ENCODE results near the gene GRK5. TPM values are rescaled to one million over a fixed set of nuclear protein-coding genes. Genes with fewer than 3 reads are reported as not detected.

Gene GRK5
- total RNA-seq, 1 experiment from 2014 or later = 4.8 TPM

DNA sequence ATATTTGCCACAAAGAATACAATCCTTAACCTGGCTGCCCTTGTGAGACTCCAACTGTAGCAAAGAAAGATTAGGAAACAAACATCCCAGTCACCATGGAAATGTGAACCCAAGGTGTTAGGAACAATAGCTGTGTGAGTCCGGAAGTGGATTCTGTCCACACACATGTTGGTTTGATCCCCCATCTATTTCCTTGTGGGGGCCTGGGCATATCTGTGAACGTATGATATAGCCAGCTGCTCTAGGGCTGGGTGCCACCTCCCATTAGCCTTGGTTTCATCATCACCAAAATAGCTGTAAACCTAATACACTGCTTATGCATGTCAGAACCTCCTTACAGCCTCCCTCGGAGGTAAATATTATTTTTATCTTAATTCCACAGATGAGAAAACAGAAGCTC, 26.4 kb downstream of the GRK5 start:
- H3K4me2 ChIP-seq = no peak overlapping the region
- CTCF ChIA-PET = interaction anchor here (0.9 kb wide), 1 partner anchor 24 kb away, joined by 3 read pairs; no protein-coding TSS in a partner anchor
- POLR2A ChIA-PET (ENCODE audit: unreplicated experiment) = no interaction called here
- peaks cover 7% of the 10 kb centered on the region; the same call in 1 of the 2 replicates for H3K4me1 ChIP-seq (replicated peaks; ENCODE audit: insufficient read depth)
- H3K9me2 ChIP-seq (ENCODE audit: insufficient read depth) = no peaks in the 10 kb centered on the region
- H3F3A ChIP-seq (ENCODE audit: insufficient read depth, low read depth) = no peaks in the 10 kb centered on the region
- BruUV-seq (replicated peaks) = no TSS peak
- no peak overlapping the region for H3K27ac ChIP-seq
- no peak overlapping the region for H2AFZ ChIP-seq
- no peak overlapping the region for H3K4me3 ChIP-seq
- DNase-seq = no peak
- intact Hi-C loops (cut with micrococcal nuclease; ENCODE audit: unreplicated experiment) = no loop called here
- no peaks in the 10 kb centered on the region for H3K36me3 ChIP-seq (ENCODE audit: low read depth)
- H3K9me3 ChIP-seq (ENCODE audit: insufficient read depth, low read depth) = no peaks in the 10 kb centered on the region
- H3K79me2 ChIP-seq (ENCODE audit: low read depth) = no peaks in the 10 kb centered on the region
- no peak for TF ChIP-seq EZH2 (IDR thresholded peaks at IDR 0.05; ENCODE audit: low read depth)
- TF ChIP-seq, protein P1, sequence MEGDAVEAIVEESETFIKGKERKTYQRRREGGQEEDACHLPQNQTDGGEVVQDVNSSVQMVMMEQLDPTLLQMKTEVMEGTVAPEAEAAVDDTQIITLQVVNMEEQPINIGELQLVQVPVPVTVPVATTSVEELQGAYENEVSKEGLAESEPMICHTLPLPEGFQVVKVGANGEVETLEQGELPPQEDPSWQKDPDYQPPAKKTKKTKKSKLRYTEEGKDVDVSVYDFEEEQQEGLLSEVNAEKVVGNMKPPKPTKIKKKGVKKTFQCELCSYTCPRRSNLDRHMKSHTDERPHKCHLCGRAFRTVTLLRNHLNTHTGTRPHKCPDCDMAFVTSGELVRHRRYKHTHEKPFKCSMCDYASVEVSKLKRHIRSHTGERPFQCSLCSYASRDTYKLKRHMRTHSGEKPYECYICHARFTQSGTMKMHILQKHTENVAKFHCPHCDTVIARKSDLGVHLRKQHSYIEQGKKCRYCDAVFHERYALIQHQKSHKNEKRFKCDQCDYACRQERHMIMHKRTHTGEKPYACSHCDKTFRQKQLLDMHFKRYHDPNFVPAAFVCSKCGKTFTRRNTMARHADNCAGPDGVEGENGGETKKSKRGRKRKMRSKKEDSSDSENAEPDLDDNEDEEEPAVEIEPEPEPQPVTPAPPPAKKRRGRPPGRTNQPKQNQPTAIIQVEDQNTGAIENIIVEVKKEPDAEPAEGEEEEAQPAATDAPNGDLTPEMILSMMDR (conservative IDR thresholded peaks at IDR 0.05) = no peak
- H4K20me1 ChIP-seq (ENCODE audit: insufficient read depth) = no peaks in the 10 kb centered on the region
- no peaks in the 10 kb centered on the region for H3K27me3 ChIP-seq (ENCODE audit: insufficient read depth, low read depth)

DNA sequence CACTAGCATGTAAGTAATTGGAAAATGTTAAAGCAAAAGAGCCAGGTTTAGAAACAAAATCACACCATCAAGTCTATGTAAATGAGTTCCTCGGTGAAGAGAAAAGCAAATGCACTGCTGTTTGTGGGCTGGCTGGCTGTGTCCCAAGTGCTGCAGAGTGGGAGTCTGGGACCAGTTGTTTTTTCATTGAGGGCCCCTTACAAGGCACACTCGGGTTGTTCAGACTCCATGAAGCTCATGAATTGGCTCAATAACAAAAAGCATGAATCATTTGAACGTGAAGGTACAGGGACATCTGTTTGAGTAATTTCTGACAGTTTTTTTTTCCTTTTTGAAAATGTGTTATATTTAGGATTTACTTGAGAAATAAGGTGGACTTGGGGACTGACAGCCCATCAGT, 28.0 kb downstream of the GRK5 start:
- Histone ChIP-seq H3K27ac (no peak overlapping the region), H3K9me3 (ENCODE audit: insufficient read depth, low read depth) (no peaks in the 10 kb centered on the region), H3K4me1 (replicated peaks; ENCODE audit: insufficient read depth) (peaks cover 7% of the 10 kb centered on the region; the same call in 1 of the 2 replicates), H2AFZ (no peak overlapping the region), H3K27me3 (ENCODE audit: insufficient read depth, low read depth) (no peaks in the 10 kb centered on the region), H3K9me2 (ENCODE audit: insufficient read depth) (no peaks in the 10 kb centered on the region), H3K4me2 (no peak overlapping the region), H3K4me3 (no peak overlapping the region), H4K20me1 (ENCODE audit: insufficient read depth) (no peaks in the 10 kb centered on the region), H3F3A (ENCODE audit: insufficient read depth, low read depth) (no peaks in the 10 kb centered on the region), H3K36me3 (ENCODE audit: low read depth) (no peaks in the 10 kb centered on the region), H3K79me2 (ENCODE audit: low read depth) (no peaks in the 10 kb centered on the region)
- no peak for TF ChIP-seq EZH2 (IDR thresholded peaks at IDR 0.05; ENCODE audit: low read depth)
- TF ChIP-seq, protein P1 (conservative IDR thresholded peaks at IDR 0.05) = no peak
- ChIA-PET POLR2A (ENCODE audit: unreplicated experiment) (no interaction called here), CTCF (no interaction called here)
- no TSS peak for BruUV-seq (replicated peaks)
- intact Hi-C loops (cut with micrococcal nuclease; ENCODE audit: unreplicated experiment) = no loop called here
- no peak for DNase-seq

DNA sequence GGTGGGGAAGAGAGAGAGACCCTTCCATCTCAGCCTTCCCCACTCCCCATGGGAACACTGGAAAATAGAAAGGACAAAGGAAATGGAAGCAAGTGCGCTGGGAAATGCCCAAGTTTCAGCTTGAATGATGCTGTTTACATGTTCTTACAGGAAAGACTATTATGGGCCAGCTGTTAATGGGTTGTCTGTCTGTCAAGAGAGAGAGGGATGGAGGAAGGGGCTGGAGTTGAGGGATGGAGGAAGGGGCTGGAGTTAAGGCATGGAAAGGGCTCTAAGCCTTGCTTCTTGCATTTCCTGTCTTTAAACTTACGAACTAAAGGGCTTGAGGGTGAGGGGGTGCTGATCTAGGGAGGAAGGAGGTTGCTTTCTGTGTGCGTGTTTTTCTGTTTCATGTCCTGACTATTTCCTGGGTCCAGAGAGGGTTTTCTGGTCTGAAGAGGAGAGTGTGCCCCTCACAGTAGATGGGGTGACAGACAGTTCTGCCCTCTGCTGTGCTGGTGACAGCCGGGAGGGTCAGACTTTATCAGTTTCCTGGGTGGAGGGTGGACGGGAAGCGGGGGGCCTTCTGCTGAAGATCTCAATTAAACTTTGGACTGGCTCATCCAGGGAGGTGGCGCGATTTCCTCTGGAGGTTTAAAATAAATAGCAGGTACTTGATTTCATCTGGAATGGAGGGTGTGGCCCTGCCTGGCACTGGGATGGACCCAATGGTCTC, 30.5 kb downstream of the GRK5 start:
- no peaks in the 10 kb centered on the region for H3K36me3 ChIP-seq (ENCODE audit: low read depth)
- no peaks in the 10 kb centered on the region for H3K79me2 ChIP-seq (ENCODE audit: low read depth)
- no peak overlapping the region for H2AFZ ChIP-seq
- DNase-seq = no peak
- ChIA-PET CTCF (no interaction called here), POLR2A (ENCODE audit: unreplicated experiment) (no interaction called here)
- H4K20me1 ChIP-seq (ENCODE audit: insufficient read depth) = no peaks in the 10 kb centered on the region
- no peak for TF ChIP-seq EZH2 (IDR thresholded peaks at IDR 0.05; ENCODE audit: low read depth)
- TF ChIP-seq, protein P1 (conservative IDR thresholded peaks at IDR 0.05) = no peak
- no peak overlapping the region for H3K27ac ChIP-seq
- no peak overlapping the region for H3K4me3 ChIP-seq
- no peaks in the 10 kb centered on the region for H3K27me3 ChIP-seq (ENCODE audit: insufficient read depth, low read depth)
- H3K9me2 ChIP-seq (ENCODE audit: insufficient read depth) = no peaks in the 10 kb centered on the region
- no peak overlapping the region for H3K4me2 ChIP-seq
- H3K9me3 ChIP-seq (ENCODE audit: insufficient read depth, low read depth) = no peaks in the 10 kb centered on the region
- peaks cover 7% of the 10 kb centered on the region; the same call in 1 of the 2 replicates for H3K4me1 ChIP-seq (replicated peaks; ENCODE audit: insufficient read depth)
- no TSS peak for BruUV-seq (replicated peaks)
- H3F3A ChIP-seq (ENCODE audit: insufficient read depth, low read depth) = no peaks in the 10 kb centered on the region
- intact Hi-C loops (cut with micrococcal nuclease; ENCODE audit: unreplicated experiment) = no loop called here

All from PC-9 (cell line).